Superior temporal gyrus (tissue), 1 donor: ENCODE measurements around the gene ARID3A.
"Not testable (repeated sequence)": the region's sequence is repeated elsewhere in the genome, so short reads cannot be mapped to it uniquely, and the experiment has no call there.

Source experiments
- DNase-seq: peaks from one replicate; pipeline ENCODE4 v3.0.0-alpha.2; 2016; ENCODE audit errors: extremely low spot score

The ARID3A gene

DNA sequence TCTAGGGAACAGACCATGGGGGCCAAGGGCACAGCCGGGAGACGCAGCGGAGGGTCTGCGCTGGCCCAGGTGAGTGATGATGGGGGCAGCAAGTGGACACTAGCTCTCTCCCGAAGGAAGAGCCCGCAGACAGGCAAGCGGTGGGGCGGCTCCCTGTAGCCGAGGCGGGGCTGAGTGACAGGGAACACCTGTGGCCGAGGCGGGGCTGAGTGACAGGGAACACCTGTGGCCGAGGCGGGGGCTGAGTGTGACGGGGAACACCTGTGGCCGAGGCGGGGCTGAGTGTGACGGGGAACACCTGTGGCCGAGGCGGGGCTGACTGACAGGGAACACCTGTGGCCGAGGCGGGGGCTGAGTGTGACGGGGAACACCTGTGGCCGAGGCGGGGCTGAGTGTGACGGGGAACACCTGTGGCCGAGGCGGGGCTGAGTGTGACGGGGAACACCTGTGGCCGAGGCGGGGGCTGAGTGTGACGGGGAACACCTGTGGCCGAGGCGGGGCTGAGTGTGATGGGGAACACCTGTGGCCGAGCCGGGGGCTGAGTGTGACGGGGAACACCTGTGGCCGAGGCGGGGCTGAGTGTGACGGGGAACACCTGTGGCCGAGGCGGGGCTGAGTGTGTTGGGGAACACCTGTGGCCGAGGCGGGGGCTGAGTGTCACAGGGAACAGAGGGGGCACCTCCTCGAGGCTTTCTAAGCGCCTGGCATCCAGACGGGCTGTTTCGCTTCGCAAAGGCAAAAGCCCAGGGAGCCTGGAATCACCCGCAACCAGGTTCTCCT lies 34.2 kb upstream of the ARID3A start:
- DNase-seq, result not testable (repeated sequence)

- DNase-seq, result no peak
These were observed 33.5 kb upstream of the ARID3A start for GRCh38 chr19:892243-892893.

DNA sequence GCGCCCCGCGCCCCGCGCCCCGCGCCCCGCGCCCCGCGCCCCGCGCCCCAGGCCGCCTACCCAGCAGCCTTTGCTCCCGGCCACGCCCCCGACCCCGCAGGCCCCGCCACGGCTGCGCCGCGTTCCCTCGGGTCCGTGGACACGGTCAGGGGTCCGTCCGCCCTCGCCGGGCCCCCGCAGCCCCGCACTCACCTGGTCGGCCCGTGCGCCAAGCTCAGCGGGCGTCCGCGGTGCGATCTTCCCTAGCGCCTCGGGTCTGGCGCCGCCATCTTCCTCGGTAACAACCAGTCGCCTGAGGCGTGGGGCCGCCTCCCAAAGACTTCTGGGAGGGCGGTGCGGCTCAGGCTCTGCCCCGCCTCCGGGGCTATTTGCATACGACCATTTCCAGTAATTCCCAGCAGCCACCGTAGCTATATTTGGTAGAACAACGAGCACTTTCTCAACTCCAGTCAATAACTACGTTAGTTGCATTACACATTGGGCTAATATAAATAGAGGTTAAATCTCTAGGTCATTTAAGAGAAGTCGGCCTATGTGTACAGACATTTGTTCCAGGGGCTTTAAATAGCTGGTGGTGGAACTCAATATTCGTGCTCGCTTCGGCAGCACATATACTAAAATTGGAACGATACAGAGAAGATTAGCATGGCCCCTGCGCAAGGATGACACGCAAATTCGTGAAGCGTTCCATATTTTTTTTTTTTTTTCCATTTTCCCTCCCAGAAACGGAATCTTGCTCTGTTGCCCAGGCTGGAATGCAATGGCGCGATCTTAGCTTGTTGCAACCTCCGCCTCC lies 32.7 kb upstream of the ARID3A start, which contains the start of the genes MED16 and RNU6-9:
Gene MED16 (minus strand): TSS at position 294 of the 796 bp plus-strand sequence. CDS start 2,056 bp downstream, outside the sequence.
Gene RNU6-9 (plus strand): TSS at position 591 of the 796 bp plus-strand sequence.
- DNase-seq, result peak; percentile 98

GRCh38 chr19:896434-896833 lies 29.4 kb upstream of the ARID3A start:
- no peak for DNase-seq

- DNase-seq, result no peak
These were observed 28.8 kb upstream of the ARID3A start for GRCh38 chr19:896999-897398.

DNA sequence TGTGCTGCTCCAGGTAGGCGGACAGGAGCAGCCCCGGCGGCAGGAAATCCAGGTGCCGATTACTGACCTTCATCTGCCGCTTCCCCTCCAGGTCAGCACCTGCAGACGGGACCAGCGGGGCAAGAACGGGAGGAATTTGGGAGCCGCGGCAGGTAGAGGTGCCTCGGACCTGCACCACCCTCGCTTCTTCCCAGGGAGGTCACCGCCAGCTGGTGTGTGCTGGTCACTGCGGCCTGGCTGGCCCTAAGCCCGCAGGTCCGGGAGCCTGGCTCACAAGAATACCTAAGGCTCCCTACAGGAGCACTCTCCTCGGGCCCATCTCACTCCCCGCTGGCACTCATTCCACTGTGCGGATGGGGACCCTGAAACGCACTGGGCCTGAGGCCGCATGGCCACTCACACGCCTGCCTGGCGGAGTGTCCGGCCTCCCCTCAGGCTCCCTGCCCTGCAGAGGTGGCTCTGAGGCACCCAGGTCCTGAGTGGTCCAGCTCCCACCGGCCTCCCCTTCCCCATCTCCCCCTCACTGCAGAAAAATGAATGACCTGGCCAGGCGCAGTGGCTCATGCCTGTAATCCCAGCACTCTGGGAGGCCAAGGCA lies 28.3 kb upstream of the ARID3A start:
- no peak for DNase-seq

- DNase-seq, result peak; percentile 54
These were observed 27.2 kb upstream of the ARID3A start for GRCh38 chr19:898663-899062.

GRCh38 chr19:899336-900042 lies 26.3 kb upstream of the ARID3A start:
- no peak for DNase-seq

GRCh38 chr19:900043-900301 lies 25.9 kb upstream of the ARID3A start:
- DNase-seq, result no peak

GRCh38 chr19:900302-901111 lies 25.3 kb upstream of the ARID3A start:
- no peak for DNase-seq

DNA sequence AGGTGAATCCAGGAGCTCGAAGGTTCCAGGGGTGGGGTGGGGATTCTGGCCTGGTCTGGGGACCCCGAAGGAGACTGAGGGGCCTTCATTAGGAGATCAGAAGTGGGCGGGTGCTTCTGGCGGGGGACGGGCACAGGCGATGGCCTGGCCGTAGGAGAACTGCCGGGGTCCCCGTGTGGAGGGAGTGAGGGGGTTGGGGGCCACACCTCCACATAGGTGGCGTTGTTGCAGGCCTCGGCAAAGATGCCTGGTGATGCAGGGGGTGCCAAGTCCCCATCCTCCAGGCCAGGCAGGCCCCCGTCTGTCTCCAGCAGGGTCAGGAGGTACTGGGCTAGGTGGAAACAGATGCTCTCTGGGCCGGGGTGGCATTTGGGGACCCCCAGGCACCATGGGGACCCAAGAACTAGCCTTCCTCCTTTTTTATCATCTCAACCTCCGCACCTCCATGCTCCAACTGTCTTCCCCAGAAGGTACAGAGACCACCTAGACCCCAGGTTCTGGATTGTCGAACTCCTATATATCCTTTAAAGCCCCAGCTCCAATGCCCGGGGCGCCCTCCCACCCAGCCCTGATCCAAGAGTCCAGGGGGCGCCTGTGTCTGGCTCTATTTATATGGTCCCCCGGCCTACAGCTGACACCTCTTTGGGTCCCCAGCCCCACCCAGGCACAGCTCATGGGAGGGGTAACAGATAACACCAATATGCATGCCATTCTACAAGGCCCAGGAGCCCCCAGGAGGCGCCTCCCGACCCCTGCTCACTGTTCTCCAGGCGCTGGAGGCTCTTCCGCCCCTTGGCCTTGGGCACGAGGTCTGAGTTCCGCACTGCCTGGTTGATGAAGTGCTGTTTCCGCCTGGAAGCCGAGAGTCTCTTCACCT lies 24.4 kb upstream of the ARID3A start:
- DNase-seq, result no peak

DNA sequence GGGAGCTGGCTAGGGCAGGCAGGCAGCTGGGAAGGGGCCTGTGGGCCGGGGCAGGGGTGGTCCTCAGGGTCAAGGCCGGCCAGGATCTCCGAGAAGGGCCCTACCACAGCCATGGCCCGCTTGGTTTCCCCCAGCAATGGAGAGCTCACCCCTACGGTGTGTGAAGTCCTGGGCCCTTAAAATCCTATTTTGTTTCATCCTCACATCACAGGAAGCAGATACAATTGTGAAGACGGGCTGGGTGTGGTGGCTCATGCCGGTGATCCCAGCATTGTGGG lies 23.8 kb upstream of the ARID3A start:
- DNase-seq, result no peak

DNA sequence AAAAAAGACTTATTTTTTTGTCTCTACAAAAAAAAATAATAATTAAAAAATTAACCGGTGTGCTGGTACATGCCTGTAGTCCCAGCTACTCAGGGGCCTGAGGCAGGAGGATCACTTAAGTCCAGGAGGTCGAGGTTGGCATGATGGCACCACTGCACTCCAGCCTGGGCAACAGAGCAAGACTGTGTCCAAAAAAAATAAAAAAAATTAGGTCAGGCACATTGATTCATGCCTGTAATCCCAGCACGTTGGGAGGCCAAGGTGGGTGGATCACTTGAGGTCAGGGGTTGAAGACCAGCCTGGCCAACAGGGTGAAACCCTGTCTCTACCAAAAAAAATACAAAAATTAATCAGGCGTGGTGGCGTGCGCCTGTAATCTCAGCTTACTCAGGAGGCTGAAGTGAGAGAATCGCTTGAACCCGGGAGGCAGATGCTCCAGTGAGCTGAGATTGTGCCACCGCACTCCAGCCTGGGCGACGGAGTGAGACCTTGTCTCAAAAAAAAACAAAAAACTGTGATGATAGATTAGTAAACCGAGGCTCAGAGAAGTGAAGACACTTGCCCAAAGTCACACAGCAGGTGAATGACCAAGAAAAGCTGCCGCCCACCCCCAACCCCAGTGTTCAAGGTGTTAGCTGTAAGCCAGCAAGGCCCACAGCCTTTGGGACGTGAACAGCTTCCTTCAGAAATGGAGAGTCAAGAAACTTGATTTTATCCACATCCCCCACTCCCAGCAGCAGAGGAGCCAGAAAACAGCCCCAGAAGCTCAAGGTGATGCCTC lies 23.2 kb upstream of the ARID3A start:
- DNase-seq, result no peak

- no peak for DNase-seq
These were observed 22.5 kb upstream of the ARID3A start for GRCh38 chr19:903266-903797.

DNA sequence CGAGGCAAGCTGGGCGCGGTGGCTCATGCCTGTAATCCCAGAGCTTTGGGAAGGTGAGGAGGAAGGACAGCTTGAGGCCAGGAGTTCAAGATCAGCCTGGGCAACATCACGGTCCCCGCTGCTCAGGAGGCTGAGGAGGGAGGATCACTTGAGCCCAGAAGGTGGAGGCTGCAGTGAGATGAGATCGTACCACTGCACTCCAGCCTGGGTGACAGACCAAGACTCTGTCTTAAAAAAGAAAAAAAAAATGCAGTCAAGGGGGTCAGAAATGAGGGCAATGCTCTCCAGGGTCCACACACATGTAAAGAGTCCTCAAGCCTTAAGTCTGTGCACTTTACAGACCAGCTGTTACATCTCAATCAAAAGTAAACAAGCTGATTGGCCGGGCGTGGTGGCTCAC lies 21.3 kb upstream of the ARID3A start:
- DNase-seq, result no peak

- DNase-seq, result no peak
These were observed 19.4 kb upstream of the ARID3A start for GRCh38 chr19:906480-906879.

DNA sequence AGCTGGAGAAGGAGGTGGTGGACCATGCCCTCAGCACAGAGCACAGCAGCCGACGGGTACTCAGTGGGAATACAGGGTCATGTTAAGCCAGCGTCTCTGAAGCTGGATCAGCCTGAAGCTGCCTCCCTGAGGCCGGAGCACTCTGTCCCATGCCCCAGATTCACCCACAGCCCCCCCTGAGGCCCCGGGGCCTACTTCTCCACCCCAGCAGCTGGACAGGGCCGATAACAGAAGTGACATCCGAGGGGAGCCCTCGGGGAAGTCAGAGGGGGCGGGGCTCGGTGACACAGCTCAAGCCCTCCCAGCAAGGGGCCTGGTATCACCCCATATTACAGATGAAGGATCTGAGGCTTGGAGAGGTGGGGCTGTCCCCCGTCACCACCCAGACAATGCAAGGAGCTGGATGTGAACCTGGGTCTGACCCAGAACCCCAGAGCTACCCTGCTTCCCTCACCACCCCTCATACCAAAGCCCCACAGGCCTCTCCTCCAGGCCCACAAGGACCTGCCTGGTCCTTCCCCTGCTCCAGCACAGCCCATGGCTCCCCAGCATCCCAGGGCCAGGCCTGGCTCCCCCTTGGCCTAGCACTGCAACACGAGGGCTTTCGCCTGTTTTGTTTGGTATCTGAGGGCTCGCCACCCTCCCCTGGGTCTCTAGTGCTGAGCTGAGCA lies 18.5 kb upstream of the ARID3A start:
- no peak for DNase-seq
